HCT116 (cell line): Measurements from ENCODE around the gene AOPEP. TPM values are rescaled to one million over a fixed set of nuclear protein-coding genes. Genes with fewer than 3 reads are reported as not detected.
A peak's percentile ranks its signal among the peaks of the same experiment; 100 is the strongest.

ENCODE experiments used
- ATAC-seq: fragments of 200-7000 bp; cut with Tn5 transposase; 2 replicates; pipeline ENCODE4 v1.9.1; 2020; ENCODE audit warnings: mild to moderate bottlenecking, moderate library complexity
- BruUV-seq: library from RNA; stranded (reverse); fragments of 400-500 nt; replicated peaks from 2 replicates; lab custom pipeline; 2021; lab: Mats Ljungman, UMichigan
- CTCF ChIA-PET: fragments of 300-600 bp; sonication (Branson Sonifier 250); formaldehyde crosslinking; loops from one replicate; lab custom pipeline; 2021; ENCODE audit warnings: antibody characterized with exemption; lab: Charles Lee
- POLR2A ChIA-PET: fragments of 300-600, 350-600 bp; sonication (Branson Sonifier 250); formaldehyde crosslinking; loops from one replicate; lab custom pipeline; 2021; ENCODE audit warnings: antibody characterized with exemption; lab: Charles Lee
- RAD21 ChIA-PET, 2 experiments: fragments of 300-600 bp; sonication (Branson Sonifier 250); formaldehyde crosslinking; loops; one replicate each; lab custom pipeline; 2023; ENCODE audit warnings: low total read pairs in 2 of 2; ENCODE audit not compliant: uncharacterized antibody in 2 of 2, unreplicated experiment in 2 of 2, low non-redundant PET in 1 of 2; lab: Charles Lee
- DNase-seq: peaks from one replicate; pipeline ENCODE4 v3.0.0-alpha.2; 2010; ENCODE audit warnings: low read depth, low spot score
- H2AFZ ChIP-seq: fragments of 200-600 bp; shearing (Covaris generic), sonication (generic); 2 replicates; pipeline ENCODE4 v1.6.1; 2017; ENCODE audit warnings: low read depth, mixed run types, mixed read lengths, antibody characterized with exemption, low read length; ENCODE audit not compliant: poor library complexity, severe bottlenecking
- H3K27ac ChIP-seq: 2 replicates; pipeline ENCODE4 v1.5.1; 2012; ENCODE audit warnings: low read depth, low read length
- H3K27me3 ChIP-seq: fragments of 200-600 bp; sonication (generic); 2 replicates; pipeline ENCODE4 v1.6.1; 2016; ENCODE audit warnings: mixed run types, low read length, mixed read lengths; ENCODE audit not compliant: insufficient read depth
- H3K36me3 ChIP-seq, 2 experiments: fragments of 200-500 bp in 1 of 2; fragments of 200-600 bp in 1 of 2; sonication (Bioruptor generic) in 1 of 2; sonication (generic) in 1 of 2; 2 replicates each; pipeline versions ENCODE4 v1.5.1 to v1.6.1; 2014 to 2016; ENCODE audit warnings: low read length in 2 of 2, inconsistent platforms in 1 of 2, mixed read lengths in 1 of 2, mixed run types in 1 of 2; ENCODE audit not compliant: insufficient read depth in 2 of 2, control insufficient read depth in 1 of 2
- H3K4me1 ChIP-seq, 2 experiments: fragments of 200-600 bp in 1 of 2; sonication (generic) in 1 of 2; 2 replicates each; pipeline versions ENCODE4 v1.5.1 to v1.6.1; 2012 to 2017; ENCODE audit warnings: low read length in 2 of 2, inconsistent platforms in 1 of 2, mild to moderate bottlenecking in 1 of 2, mixed read lengths in 1 of 2, mixed run types in 1 of 2, moderate library complexity in 1 of 2; ENCODE audit not compliant: insufficient read depth in 2 of 2, control insufficient read depth in 1 of 2
- H3K4me2 ChIP-seq: fragments of 200-600 bp; sonication (generic); 2 replicates; pipeline ENCODE4 v1.6.1; 2017; ENCODE audit warnings: mixed run types, low read length, mixed read lengths
- H3K4me3 ChIP-seq, 2 experiments: fragments of 200-600 bp in 1 of 2; sonication (generic) in 1 of 2; replicated peaks in 1 of 2; 2 replicates each; pipeline ENCODE4 v1.5.1; 2011 to 2016; ENCODE audit warnings: low read length in 2 of 2, control low read depth in 1 of 2, low read depth in 1 of 2, mild to moderate bottlenecking in 1 of 2, mixed read lengths in 1 of 2, mixed run types in 1 of 2
- H3K79me2 ChIP-seq: fragments of 200-600 bp; sonication (generic); 2 replicates; pipeline ENCODE4 v1.6.1; 2017; ENCODE audit warnings: mild to moderate bottlenecking, mixed run types, low read length, moderate library complexity, mixed read lengths; ENCODE audit not compliant: insufficient read depth
- H3K9ac ChIP-seq: fragments of 200-600 bp; sonication (generic); 2 replicates; pipeline ENCODE4 v1.6.1; 2016; ENCODE audit warnings: low read length, mixed read lengths
- H3K9me2 ChIP-seq: fragments of 200-600 bp; sonication (generic), shearing (Covaris generic); 2 replicates; pipeline ENCODE4 v1.6.1; 2017; ENCODE audit warnings: mixed run types, mild to moderate bottlenecking, moderate library complexity; ENCODE audit not compliant: insufficient read depth
- H3K9me3 ChIP-seq, 2 experiments: fragments of 200-500 bp in 1 of 2; fragments of 200-600 bp in 1 of 2; sonication (Bioruptor generic) in 1 of 2; sonication (generic) in 1 of 2; 2 replicates each; pipeline ENCODE4 v1.6.1; 2014 to 2017; ENCODE audit warnings: low read length in 2 of 2, mixed read lengths in 2 of 2, inconsistent platforms in 1 of 2, low read depth in 1 of 2, mild to moderate bottlenecking in 1 of 2, mixed run types in 1 of 2, moderate library complexity in 1 of 2; ENCODE audit not compliant: control insufficient read depth in 1 of 2, insufficient read depth in 1 of 2
- H4K20me1 ChIP-seq: fragments of 200-600 bp; sonication (generic), shearing (Covaris generic); 2 replicates; pipeline ENCODE4 v1.6.1; 2017; ENCODE audit warnings: mixed run types, mild to moderate bottlenecking, moderate library complexity; ENCODE audit not compliant: insufficient read depth
- CBX3 ChIP-seq: IDR thresholded peaks from 2 replicates; pipeline ENCODE4 v1.6.1; 2012; ENCODE audit warnings: low read depth
- EZH2 ChIP-seq: fragments of 200-600 bp; sonication (generic); IDR thresholded peaks from 2 replicates; pipeline ENCODE4 v1.6.1; 2017; ENCODE audit warnings: antibody characterized with exemption, mixed run types
- POLR2A ChIP-seq: IDR thresholded peaks from 2 replicates; pipeline ENCODE4 v1.7.0; 2011; ENCODE audit warnings: borderline replicate concordance; ENCODE audit not compliant: insufficient read depth, insufficient read length; ENCODE audit errors: extremely low read depth
- POLR2AphosphoS5 ChIP-seq: IDR thresholded peaks from 2 replicates; pipeline ENCODE4 v1.6.1; 2011; ENCODE audit warnings: mild to moderate bottlenecking, low read depth, low read length, moderate library complexity
- SRF ChIP-seq: IDR thresholded peaks from 2 replicates; pipeline ENCODE4 v1.6.1; 2012; ENCODE audit warnings: low read depth
- TCF7L2 ChIP-seq: IDR thresholded peaks from 2 replicates; pipeline ENCODE4 v1.7.0; 2011; ENCODE audit warnings: borderline replicate concordance, inconsistent platforms; ENCODE audit not compliant: insufficient read depth, insufficient read length; ENCODE audit errors: extremely low read depth
- YY1 ChIP-seq: IDR thresholded peaks from 2 replicates; pipeline ENCODE4 v1.6.1; 2011; ENCODE audit warnings: low read length, low read depth, moderate library complexity, mild to moderate bottlenecking; ENCODE audit not compliant: insufficient replicate concordance; ENCODE audit errors: extremely low read depth
- intact Hi-C: fragments of 100-400 bp; cut with micrococcal nuclease; formaldehyde crosslinking; loops from 2 replicates; pipeline ENCODE4 v1.10.0; 2022
- total RNA-seq: library from RNA; stranded (reverse); gene quantifications from one replicate; pipeline ENCODE4 v1.2.1, GENCODE V29; 2021; ENCODE audit not compliant: unreplicated experiment
- TF ChIP-seq, protein P1 (sequence below): IDR thresholded peaks from 2 replicates; pipeline ENCODE4 v1.6.1; 2012
- TF ChIP-seq, protein P2 (sequence below): IDR thresholded peaks from 2 replicates; pipeline ENCODE4 v1.6.1; 2012; ENCODE audit warnings: low read depth
- TF ChIP-seq, protein P3 (sequence below): IDR thresholded peaks from 2 replicates; pipeline ENCODE4 v1.6.1; 2012

Gene AOPEP
- total RNA-seq, 1 experiment from 2014 or later, result 15.1 TPM

DNA sequence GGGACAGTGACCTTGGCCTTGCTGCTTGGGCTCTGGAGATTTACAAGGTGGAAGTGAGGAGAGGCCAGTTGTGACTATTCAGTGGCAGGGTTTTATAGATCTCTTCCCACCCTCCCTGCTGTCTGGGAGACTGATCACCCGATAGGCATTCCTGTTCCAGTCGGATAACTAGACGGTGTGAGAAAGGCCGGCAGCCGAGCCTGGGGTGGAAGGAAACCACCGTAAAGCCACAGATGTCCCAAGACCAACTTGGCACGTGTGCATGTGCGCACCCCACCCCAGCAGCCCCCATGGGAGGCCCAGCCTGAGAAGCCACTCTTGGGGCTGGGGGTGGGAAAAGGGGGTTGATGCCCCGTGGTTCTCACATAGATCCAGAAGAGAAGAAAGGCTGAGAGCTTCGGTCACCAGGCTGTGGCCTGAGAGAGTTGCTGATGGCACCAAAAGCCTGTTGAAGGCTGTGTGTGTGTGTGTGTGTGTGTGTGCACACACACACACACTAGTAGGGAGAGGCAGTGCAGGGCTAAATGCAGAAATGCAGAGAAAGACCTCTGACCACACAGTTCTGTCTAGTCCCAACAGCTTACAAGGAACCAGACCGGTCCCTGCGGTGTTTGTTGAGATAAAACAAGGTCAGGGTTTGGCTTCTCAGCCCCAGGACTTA, 365.2 kb downstream of the AOPEP start:
- POLR2A ChIA-PET, result no interaction called here
- Histone ChIP-seq H4K20me1 (no peaks in the 10 kb centered on the region), H3K9me3 (no peaks in the 10 kb centered on the region), H3K9me2 (no peaks in the 10 kb centered on the region), H3K27me3 (no peaks in the 10 kb centered on the region), H3K9ac (no peak overlapping the region), H2AFZ (no peak overlapping the region), H3K4me1 (peaks cover 13 to 34% of the 10 kb centered on the region in 2 experiments), H3K36me3 (peaks cover 0 to under 1% of the 10 kb centered on the region in 2 experiments; a peak in 2 of 4 replicates), H3K79me2 (no peaks in the 10 kb centered on the region), H3K27ac (no peak overlapping the region), H3K4me3 (no peak overlapping the region), H3K4me2 (peak overlapping the region; percentile 43)
- intact Hi-C loops, result no loop called here
- RAD21 ChIA-PET, result interaction anchor here (0.6 to 1.2 kb wide), 2 partner anchors 71 to 423 kb away, joined by 3 to 5 read pairs; no protein-coding TSS in a partner anchor
- ATAC-seq, result peak; percentile 47
- DNase-seq, result no peak
- TF ChIP-seq SRF (no peak), POLR2AphosphoS5 (no peak), YY1 (no peak), TCF7L2 (no peak), POLR2A (no peak), CBX3 (no peak), EZH2 (no peak)
- TF ChIP-seq, protein P1, sequence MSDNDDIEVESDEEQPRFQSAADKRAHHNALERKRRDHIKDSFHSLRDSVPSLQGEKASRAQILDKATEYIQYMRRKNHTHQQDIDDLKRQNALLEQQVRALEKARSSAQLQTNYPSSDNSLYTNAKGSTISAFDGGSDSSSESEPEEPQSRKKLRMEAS, result no peak
- TF ChIP-seq, protein P2, sequence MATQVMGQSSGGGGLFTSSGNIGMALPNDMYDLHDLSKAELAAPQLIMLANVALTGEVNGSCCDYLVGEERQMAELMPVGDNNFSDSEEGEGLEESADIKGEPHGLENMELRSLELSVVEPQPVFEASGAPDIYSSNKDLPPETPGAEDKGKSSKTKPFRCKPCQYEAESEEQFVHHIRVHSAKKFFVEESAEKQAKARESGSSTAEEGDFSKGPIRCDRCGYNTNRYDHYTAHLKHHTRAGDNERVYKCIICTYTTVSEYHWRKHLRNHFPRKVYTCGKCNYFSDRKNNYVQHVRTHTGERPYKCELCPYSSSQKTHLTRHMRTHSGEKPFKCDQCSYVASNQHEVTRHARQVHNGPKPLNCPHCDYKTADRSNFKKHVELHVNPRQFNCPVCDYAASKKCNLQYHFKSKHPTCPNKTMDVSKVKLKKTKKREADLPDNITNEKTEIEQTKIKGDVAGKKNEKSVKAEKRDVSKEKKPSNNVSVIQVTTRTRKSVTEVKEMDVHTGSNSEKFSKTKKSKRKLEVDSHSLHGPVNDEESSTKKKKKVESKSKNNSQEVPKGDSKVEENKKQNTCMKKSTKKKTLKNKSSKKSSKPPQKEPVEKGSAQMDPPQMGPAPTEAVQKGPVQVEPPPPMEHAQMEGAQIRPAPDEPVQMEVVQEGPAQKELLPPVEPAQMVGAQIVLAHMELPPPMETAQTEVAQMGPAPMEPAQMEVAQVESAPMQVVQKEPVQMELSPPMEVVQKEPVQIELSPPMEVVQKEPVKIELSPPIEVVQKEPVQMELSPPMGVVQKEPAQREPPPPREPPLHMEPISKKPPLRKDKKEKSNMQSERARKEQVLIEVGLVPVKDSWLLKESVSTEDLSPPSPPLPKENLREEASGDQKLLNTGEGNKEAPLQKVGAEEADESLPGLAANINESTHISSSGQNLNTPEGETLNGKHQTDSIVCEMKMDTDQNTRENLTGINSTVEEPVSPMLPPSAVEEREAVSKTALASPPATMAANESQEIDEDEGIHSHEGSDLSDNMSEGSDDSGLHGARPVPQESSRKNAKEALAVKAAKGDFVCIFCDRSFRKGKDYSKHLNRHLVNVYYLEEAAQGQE, result no peak
- TF ChIP-seq, protein P3, sequence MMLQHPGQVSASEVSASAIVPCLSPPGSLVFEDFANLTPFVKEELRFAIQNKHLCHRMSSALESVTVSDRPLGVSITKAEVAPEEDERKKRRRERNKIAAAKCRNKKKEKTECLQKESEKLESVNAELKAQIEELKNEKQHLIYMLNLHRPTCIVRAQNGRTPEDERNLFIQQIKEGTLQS, result no peak
- CTCF ChIA-PET, result no interaction called here
- no TSS peak for BruUV-seq
